GM18873 (cell line): ENCODE results near the gene ADGRF4.
"Not testable (repeated sequence)": the region's sequence is repeated elsewhere in the genome, so short reads cannot be mapped to it uniquely, and the experiment has no call there.

ENCODE experiments used
- ATAC-seq: cut with Tn5 transposase; IDR thresholded peaks from one replicate; pipeline ENCODE4 v1.9.1; 2021; ENCODE audit warnings: mild to moderate bottlenecking, moderate library complexity, moderate number of reproducible peaks; ENCODE audit not compliant: unreplicated experiment, low FRiP score

ADGRF4 gene

GRCh38 chr6:47729457-47729856 is 31.1 kb downstream of the ADGRF4 start:
- ATAC-seq, result no peak

GRCh38 chr6:47733879-47734558 is 35.6 kb downstream of the ADGRF4 start:
- ATAC-seq, result no peak

GRCh38 chr6:47734831-47735481 is 36.6 kb downstream of the ADGRF4 start:
- no peak for ATAC-seq

- no peak for ATAC-seq
Observed at GRCh38 chr6:47736083-47736700, 37.8 kb downstream of the ADGRF4 start.

GRCh38 chr6:47737406-47737805 is 39.0 kb downstream of the ADGRF4 start:
- ATAC-seq, result no peak

- no peak for ATAC-seq
Observed at GRCh38 chr6:47740714-47741113, 42.3 kb downstream of the ADGRF4 start.

- no peak for ATAC-seq
Observed at GRCh38 chr6:47741807-47742206, 43.4 kb downstream of the ADGRF4 start.

- ATAC-seq, result no peak
Observed at GRCh38 chr6:47743744-47744143, 45.4 kb downstream of the ADGRF4 start.

GRCh38 chr6:47745269-47745668 is 46.9 kb downstream of the ADGRF4 start:
- not testable (repeated sequence) for ATAC-seq

GRCh38 chr6:47749757-47750156 is 51.4 kb downstream of the ADGRF4 start:
- ATAC-seq, result no peak

- no peak for ATAC-seq
Observed at GRCh38 chr6:47752801-47753200, 54.4 kb downstream of the ADGRF4 start.

GRCh38 chr6:47759364-47759763 is 61.0 kb downstream of the ADGRF4 start:
- ATAC-seq, result no peak

- ATAC-seq, result no peak
Observed at GRCh38 chr6:47762502-47762901, 64.1 kb downstream of the ADGRF4 start.

GRCh38 chr6:47766445-47766844 is 68.1 kb downstream of the ADGRF4 start:
- ATAC-seq, result no peak

GRCh38 chr6:47767102-47767501 is 68.7 kb downstream of the ADGRF4 start:
- no peak for ATAC-seq

GRCh38 chr6:47769982-47770381 is 71.6 kb downstream of the ADGRF4 start:
- no peak for ATAC-seq
